Endothelial cell of umbilical vein (primary cell): ENCODE measurements around the gene PWWP2A. TPM values are rescaled to one million over a fixed set of nuclear protein-coding genes. Genes with fewer than 3 reads are reported as not detected.

ENCODE experiments used
- BruUV-seq: library from RNA; stranded (reverse); fragments of 400-500 nt; replicated peaks from 2 replicates; lab custom pipeline; 2021; lab: Mats Ljungman, UMichigan
- CTCF ChIA-PET: fragments of 300-600, 350-600 bp; sonication (Branson Sonifier 250); formaldehyde crosslinking; loops from one replicate; lab custom pipeline; 2021; ENCODE audit warnings: antibody characterized with exemption, inconsistent platforms; lab: Charles Lee
- POLR2A ChIA-PET: fragments of 300-600, 350-600 bp; sonication (Branson Sonifier 250); formaldehyde crosslinking; loops from one replicate; lab custom pipeline; 2021; ENCODE audit warnings: antibody characterized with exemption, inconsistent platforms; lab: Charles Lee
- DNase-seq: peaks from one replicate; pipeline ENCODE4 v3.0.0-alpha.2; 2011; ENCODE audit warnings: low read depth, low spot score
- FAIRE-seq: peaks from 2 replicates; lab custom pipeline; 2011; peaks lifted over from hg19 to GRCh38; lab: Jason Lieb, UNC
- H2AFZ ChIP-seq: 2 replicates; pipeline ENCODE4 v1.6.0; 2012; ENCODE audit warnings: low read depth, low read length, control low read depth, inconsistent platforms
- H3K27ac ChIP-seq: 2 replicates; pipeline ENCODE4 v1.5.1; 2011; ENCODE audit warnings: low read depth, mild to moderate bottlenecking, control low read depth, low read length, moderate library complexity; ENCODE audit not compliant: insufficient read depth
- H3K27me3 ChIP-seq, 2 experiments: 2 replicates each; pipeline versions ENCODE4 v1.6.0 to v1.6.1; 2011; ENCODE audit warnings: low read length in 2 of 2, mixed read lengths in 1 of 2; ENCODE audit not compliant: control insufficient read depth in 2 of 2, insufficient read depth in 2 of 2
- H3K36me3 ChIP-seq, 2 experiments: 2 replicates in 1 of 2; 3 replicates in 1 of 2; pipeline ENCODE4 v1.5.1; 2011; ENCODE audit warnings: low read length in 2 of 2, mild to moderate bottlenecking in 1 of 2, moderate library complexity in 1 of 2; ENCODE audit not compliant: control insufficient read depth in 2 of 2, insufficient read depth in 2 of 2; ENCODE audit errors: extremely low read depth in 1 of 2
- H3K4me1 ChIP-seq: 3 replicates; pipeline ENCODE4 v1.5.1; 2011; ENCODE audit warnings: mild to moderate bottlenecking, low read length; ENCODE audit not compliant: control insufficient read depth, insufficient read depth; ENCODE audit errors: extremely low read depth
- H3K4me2 ChIP-seq: 2 replicates; pipeline ENCODE4 v1.6.1; 2011; ENCODE audit warnings: low read length, control low read depth, mixed read lengths; ENCODE audit not compliant: insufficient read depth
- H3K4me3 ChIP-seq, 3 experiments: fragments of 200-600 bp in 1 of 3; sonication (generic), shearing (Covaris generic) in 1 of 3; replicated peaks in 1 of 3; 2 replicates each; pipeline ENCODE4 v1.5.1; 2011 to 2016; ENCODE audit warnings: control low read depth in 3 of 3, low read length in 3 of 3, mild to moderate bottlenecking in 2 of 3, inconsistent platforms in 1 of 3, low read depth in 1 of 3, moderate library complexity in 1 of 3; ENCODE audit not compliant: insufficient read depth in 1 of 3
- H3K79me2 ChIP-seq: 2 replicates; pipeline ENCODE4 v1.6.0; 2012; ENCODE audit warnings: low read length, inconsistent platforms; ENCODE audit not compliant: control insufficient read depth, insufficient read depth
- H3K9ac ChIP-seq: replicated peaks from 2 replicates; pipeline ENCODE3; 2011; ENCODE audit warnings: low read length, control low read depth; ENCODE audit not compliant: insufficient read depth; ENCODE audit errors: extremely low read depth
- H3K9me1 ChIP-seq: replicated peaks from 3 replicates; pipeline ENCODE4 v1.6.0; 2011; ENCODE audit warnings: mild to moderate bottlenecking, low read length; ENCODE audit not compliant: control insufficient read depth, insufficient read depth; ENCODE audit errors: extremely low read depth
- H3K9me3 ChIP-seq: replicated peaks from 2 replicates; pipeline ENCODE4 v1.5.1; 2012; ENCODE audit warnings: low read length, inconsistent platforms; ENCODE audit not compliant: control insufficient read depth, insufficient read depth
- H4K20me1 ChIP-seq: replicated peaks from 2 replicates; pipeline ENCODE3; 2011; ENCODE audit warnings: mild to moderate bottlenecking, low read length; ENCODE audit not compliant: control insufficient read depth, insufficient read depth; ENCODE audit errors: extremely low read depth
- EZH2 ChIP-seq: IDR thresholded peaks from 2 replicates; pipeline ENCODE4 v1.6.1; 2012; ENCODE audit warnings: borderline replicate concordance, low read depth, mild to moderate bottlenecking, moderate library complexity, low read length, inconsistent platforms; ENCODE audit not compliant: severe bottlenecking
- FOS ChIP-seq: IDR thresholded peaks from 2 replicates; pipeline ENCODE4 v1.6.1; 2011; ENCODE audit warnings: mild to moderate bottlenecking, low read length, moderate library complexity, borderline replicate concordance; ENCODE audit not compliant: insufficient read depth
- GATA2 ChIP-seq: IDR thresholded peaks from 2 replicates; pipeline ENCODE4 v1.7.0; 2011; ENCODE audit warnings: low read depth, mild to moderate bottlenecking, moderate library complexity, mixed read lengths, low read length; ENCODE audit not compliant: insufficient read length, insufficient read depth
- JUN ChIP-seq: IDR thresholded peaks from 2 replicates; pipeline ENCODE4 v1.6.1; 2011; ENCODE audit warnings: borderline replicate concordance, low read depth; ENCODE audit not compliant: insufficient read length, insufficient read depth
- MYC ChIP-seq: IDR thresholded peaks from one replicate; pipeline ENCODE4 v1.6.1; 2011; ENCODE audit warnings: mild to moderate bottlenecking, low read depth, low read length
- POLR2A ChIP-seq: IDR thresholded peaks from 2 replicates; pipeline ENCODE4 v1.6.1; 2012; ENCODE audit warnings: low read depth, mild to moderate bottlenecking, control low read depth, low read length
- POLR2AphosphoS5 ChIP-seq: IDR thresholded peaks from 2 replicates; pipeline ENCODE4 v1.6.1; 2012; ENCODE audit warnings: low read depth, mild to moderate bottlenecking, control low read depth, low read length, moderate library complexity; ENCODE audit not compliant: insufficient read depth
- dilution Hi-C: fragments of 300-500 bp; cut with MboI; formaldehyde crosslinking; loops from one replicate; pipeline ENCODE4 v1.15.0; 2019; ENCODE audit warnings: low sequenced_read_pairs; ENCODE audit not compliant: extremely low pct_ligation_motif_present
- intact Hi-C: fragments of 100-400 bp; cut with micrococcal nuclease; formaldehyde crosslinking; loops from one replicate; pipeline ENCODE4 v1.10.0; 2022
- polyA plus RNA-seq, 4 experiments: library from polyadenylated mRNA; depleted of rRNA in 3 of 4; stranded (reverse) in 3 of 4; unstranded in 1 of 4; fragments of >200 nt; gene quantifications; 2 replicates each; pipeline versions ENCODE4 v1.2.1 to v1.2.3, GENCODE V29; 2011 to 2012; ENCODE audit warnings: missing spikeins in 1 of 4
- total RNA-seq: library from RNA; stranded (reverse); gene quantifications from 2 replicates; pipeline ENCODE4 v1.2.3, GENCODE V29; 2021
- TF ChIP-seq, protein P1 (sequence below), 2 donors: IDR thresholded peaks; 1 replicate in 1 of 2; 2 replicates in 1 of 2; pipeline ENCODE4 v1.5.1; 2011; ENCODE audit warnings: low read length in 2 of 2, mild to moderate bottlenecking in 2 of 2, moderate library complexity in 2 of 2, control low read depth in 1 of 2, inconsistent platforms in 1 of 2, low read depth in 1 of 2; ENCODE audit not compliant: insufficient read depth in 1 of 2; ENCODE audit errors: extremely low read depth in 1 of 2
- TF ChIP-seq, protein P2 (sequence below): IDR thresholded peaks from 2 replicates; pipeline ENCODE4 v1.6.1; 2011; ENCODE audit not compliant: insufficient read depth, insufficient read length

The PWWP2A gene
- total and polyA plus RNA-seq, 2 donors (not counting 3 experiments of a cell fraction or from before 2014, with no cell fraction given) = 4.6 to 19.3 TPM

DNA sequence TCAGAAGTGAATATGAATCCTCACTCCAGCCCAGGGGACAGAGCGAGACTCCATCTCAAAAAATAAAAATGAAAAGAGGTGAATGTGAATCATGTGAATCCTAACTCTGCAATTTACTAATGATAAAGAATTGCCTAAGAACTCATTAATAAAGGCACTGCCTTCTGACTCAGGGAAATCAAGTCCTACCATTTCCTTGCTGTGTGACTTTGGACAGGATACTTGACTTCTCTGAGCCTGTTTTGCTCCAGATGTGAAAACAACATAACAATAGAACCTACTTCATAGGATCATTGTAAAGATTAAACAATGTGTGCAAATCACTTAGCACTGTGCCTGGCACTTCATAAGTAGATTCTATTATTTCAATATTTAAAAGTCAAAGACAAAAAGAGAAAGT, 15.1 kb upstream of the PWWP2A start:
- no peak for FAIRE-seq
- Histone ChIP-seq H3K9me1 (no peaks in the 10 kb centered on the region), H3K4me1 (peaks cover 4% of the 10 kb centered on the region), H4K20me1 (no peaks in the 10 kb centered on the region), H3K79me2 (no peaks in the 10 kb centered on the region), H3K4me3 (no peak overlapping the region), H3K27me3 (no peaks in the 10 kb centered on the region), H3K9me3 (no peaks in the 10 kb centered on the region), H3K4me2 (no peak overlapping the region), H3K27ac (no peak overlapping the region), H3K36me3 (no peaks in the 10 kb centered on the region), H2AFZ (no peak overlapping the region), H3K9ac (no peak overlapping the region)
- dilution Hi-C loops = no loop called here
- DNase-seq = no peak
- TF ChIP-seq FOS = no peak
- no peak for TF ChIP-seq GATA2
- TF ChIP-seq, protein P1, sequence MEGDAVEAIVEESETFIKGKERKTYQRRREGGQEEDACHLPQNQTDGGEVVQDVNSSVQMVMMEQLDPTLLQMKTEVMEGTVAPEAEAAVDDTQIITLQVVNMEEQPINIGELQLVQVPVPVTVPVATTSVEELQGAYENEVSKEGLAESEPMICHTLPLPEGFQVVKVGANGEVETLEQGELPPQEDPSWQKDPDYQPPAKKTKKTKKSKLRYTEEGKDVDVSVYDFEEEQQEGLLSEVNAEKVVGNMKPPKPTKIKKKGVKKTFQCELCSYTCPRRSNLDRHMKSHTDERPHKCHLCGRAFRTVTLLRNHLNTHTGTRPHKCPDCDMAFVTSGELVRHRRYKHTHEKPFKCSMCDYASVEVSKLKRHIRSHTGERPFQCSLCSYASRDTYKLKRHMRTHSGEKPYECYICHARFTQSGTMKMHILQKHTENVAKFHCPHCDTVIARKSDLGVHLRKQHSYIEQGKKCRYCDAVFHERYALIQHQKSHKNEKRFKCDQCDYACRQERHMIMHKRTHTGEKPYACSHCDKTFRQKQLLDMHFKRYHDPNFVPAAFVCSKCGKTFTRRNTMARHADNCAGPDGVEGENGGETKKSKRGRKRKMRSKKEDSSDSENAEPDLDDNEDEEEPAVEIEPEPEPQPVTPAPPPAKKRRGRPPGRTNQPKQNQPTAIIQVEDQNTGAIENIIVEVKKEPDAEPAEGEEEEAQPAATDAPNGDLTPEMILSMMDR (IDR thresholded peaks at IDR 0.05; ENCODE audit: extremely low read depth in 1 of 2, insufficient read depth in 1 of 2, low read depth in 1 of 2, low read length in 2 of 2) = no peak
- no peak for TF ChIP-seq MYC
- TF ChIP-seq POLR2AphosphoS5 = no peak
- no peak for TF ChIP-seq POLR2A
- TF ChIP-seq JUN = no peak
- no peak for TF ChIP-seq EZH2
- TF ChIP-seq, protein P2, sequence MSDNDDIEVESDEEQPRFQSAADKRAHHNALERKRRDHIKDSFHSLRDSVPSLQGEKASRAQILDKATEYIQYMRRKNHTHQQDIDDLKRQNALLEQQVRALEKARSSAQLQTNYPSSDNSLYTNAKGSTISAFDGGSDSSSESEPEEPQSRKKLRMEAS = no peak
- CTCF ChIA-PET = interaction anchor here (1.8 to 2.0 kb wide), 2 partner anchors 111 to 113 kb away, joined by 4 to 10 read pairs; no protein-coding TSS in a partner anchor
- no TSS peak for BruUV-seq
- POLR2A ChIA-PET = interaction anchor here (0.6 kb wide), 1 partner anchor 30 kb away, joined by 3 read pairs; no protein-coding TSS in a partner anchor
- intact Hi-C loops = no loop called here
